ENCODE data around the gene TMEM42.
A peak's percentile ranks its signal among the peaks of the same experiment; 100 is the strongest.

Gene TMEM42

GRCh38 chr3:44913868-44914468 is 52.3 kb downstream of the TMEM42 start:
- DNase-seq, result peak; percentile 47

GRCh38 chr3:44914936-44915335 is 53.2 kb downstream of the TMEM42 start:
- DNase-seq, result no peak

Data from NCI-H146 (cell line).